GM12878 (cell line): ENCODE measurements around the gene SNED1. TPM values are rescaled to one million over a fixed set of nuclear protein-coding genes. Genes with fewer than 3 reads are reported as not detected.

ENCODE experiments used
- ATAC-seq: fragments of 200-7000 bp; cut with Tn5 transposase; 3 replicates; pipeline ENCODE4 v1.9.1; 2020; ENCODE audit warnings: mild to moderate bottlenecking, moderate library complexity
- BruUV-seq: library from RNA; stranded (reverse); fragments of 400-500 nt; replicated peaks from 2 replicates; lab custom pipeline; 2021; lab: Mats Ljungman, UMichigan
- CTCF ChIA-PET: fragments of 300-600 bp; sonication (Branson Sonifier 250); formaldehyde crosslinking; extraction: SDS; loops from one replicate; lab custom pipeline; 2021; ENCODE audit warnings: inconsistent platforms; lab: Yijun Ruan, JAX
- POLR2A ChIA-PET: fragments of 350-600 bp; formaldehyde crosslinking; extraction: SDS; loops from one replicate; lab custom pipeline; 2021; ENCODE audit warnings: inconsistent platforms; lab: Charles Lee
- RAD21 ChIA-PET: fragments of 300-600 bp; sonication (Branson Sonifier 250); formaldehyde crosslinking; loops from one replicate; lab custom pipeline; 2023; ENCODE audit warnings: antibody characterized with exemption; ENCODE audit not compliant: unreplicated experiment; lab: Charles Lee
- SMC1A ChIA-PET: fragments of 300-600 bp; sonication (Branson Sonifier 250); formaldehyde crosslinking; loops from one replicate; lab custom pipeline; 2023; ENCODE audit not compliant: unreplicated experiment, uncharacterized antibody; lab: Charles Lee
- DNase-seq: peaks from one replicate; pipeline ENCODE4 v3.0.0-alpha.2; 2011; ENCODE audit warnings: low read depth, low spot score
- FAIRE-seq: peaks from 3 replicates; lab custom pipeline; 2011; peaks lifted over from hg19 to GRCh38; lab: Jason Lieb, UNC
- H2AFZ ChIP-seq: 2 replicates; pipeline ENCODE4 v1.6.0; 2011; ENCODE audit warnings: low read depth, low read length, control low read depth; ENCODE audit not compliant: control insufficient read depth
- H3K27ac ChIP-seq: 2 replicates; pipeline ENCODE4 v1.5.1; 2011; ENCODE audit warnings: control low read depth; ENCODE audit not compliant: control insufficient read depth, insufficient read depth
- H3K27me3 ChIP-seq, 2 experiments: replicated peaks in 1 of 2; 2 replicates each; pipeline versions ENCODE4 v1.6.0 to v1.6.1; 2011; ENCODE audit warnings: low read length in 1 of 2; ENCODE audit not compliant: control insufficient read depth in 2 of 2, insufficient read depth in 2 of 2
- H3K36me3 ChIP-seq, 2 experiments: 2 replicates each; pipeline ENCODE4 v1.5.1; 2011; ENCODE audit warnings: low read length in 1 of 2; ENCODE audit not compliant: control insufficient read depth in 2 of 2, insufficient read depth in 2 of 2
- H3K4me1 ChIP-seq: 2 replicates; pipeline ENCODE4 v1.6.1; 2011; ENCODE audit warnings: mild to moderate bottlenecking, low read length, moderate library complexity, mixed read lengths; ENCODE audit not compliant: control insufficient read depth, insufficient read depth
- H3K4me2 ChIP-seq: 2 replicates; pipeline ENCODE4 v1.6.0; 2011; ENCODE audit warnings: control low read depth; ENCODE audit not compliant: control insufficient read depth, insufficient read depth
- H3K4me3 ChIP-seq: fragments of 200-600 bp; sonication (generic); 2 replicates; pipeline ENCODE4 v1.5.1; 2016
- H3K79me2 ChIP-seq: 2 replicates; pipeline ENCODE4 v1.6.0; 2011; ENCODE audit warnings: low read length; ENCODE audit not compliant: control insufficient read depth, insufficient read depth
- H3K9ac ChIP-seq: 2 replicates; pipeline ENCODE4 v1.8.0; 2011; ENCODE audit warnings: low read length, control low read depth, mixed read lengths; ENCODE audit not compliant: control insufficient read depth, insufficient read depth
- H3K9me3 ChIP-seq: replicated peaks from 3 replicates; pipeline ENCODE4 v1.5.1; 2011; ENCODE audit warnings: mild to moderate bottlenecking, low read length; ENCODE audit not compliant: control insufficient read depth, insufficient read depth
- H4K20me1 ChIP-seq: 2 replicates; pipeline ENCODE4 v1.6.0; 2011; ENCODE audit not compliant: control insufficient read depth, insufficient read depth
- BACH1 ChIP-seq: fragments of 450-650 bp; IDR thresholded peaks from 2 replicates; pipeline ENCODE4 v1.6.1; 2017; ENCODE audit warnings: mild to moderate bottlenecking, borderline replicate concordance
- BHLHE40 ChIP-seq, 2 experiments: fragments of 450-650 bp in 1 of 2; IDR thresholded peaks; 2 replicates each; pipeline ENCODE4 v1.6.1; 2011 to 2017; ENCODE audit warnings: low read depth in 2 of 2, borderline replicate concordance in 1 of 2, improper control_type of control experiment in 1 of 2, low read length in 1 of 2, mild to moderate bottlenecking in 1 of 2
- BRCA1 ChIP-seq: IDR thresholded peaks from 2 replicates; pipeline ENCODE4 v1.6.1; 2011; ENCODE audit warnings: low read depth, low read length, improper control_type of control experiment
- CBX3 ChIP-seq: fragments of 200-600 bp; sonication (generic); IDR thresholded peaks from 2 replicates; pipeline ENCODE4 v1.6.1; 2016; ENCODE audit warnings: low read depth, borderline replicate concordance
- CHD2 ChIP-seq: IDR thresholded peaks from 2 replicates; pipeline ENCODE4 v1.6.1; 2011; ENCODE audit warnings: low read depth, low read length, improper control_type of control experiment, borderline replicate concordance
- DPF2 ChIP-seq: fragments of 450-650 bp; IDR thresholded peaks from 2 replicates; pipeline ENCODE4 v1.6.1; 2017; ENCODE audit warnings: mild to moderate bottlenecking
- EGR1 ChIP-seq, 2 experiments: IDR thresholded peaks; 1 replicate in 1 of 2; 2 replicates in 1 of 2; pipeline ENCODE4 v1.6.1; 2011 to 2012; ENCODE audit warnings: low read depth in 2 of 2, low read length in 2 of 2, borderline replicate concordance in 1 of 2, mild to moderate bottlenecking in 1 of 2, moderate library complexity in 1 of 2
- HDAC2 ChIP-seq: fragments of 200-600 bp; sonication (generic); IDR thresholded peaks from 2 replicates; pipeline ENCODE4 v1.6.1; 2017
- JUND ChIP-seq: IDR thresholded peaks from 2 replicates; pipeline ENCODE4 v1.6.1; 2012; ENCODE audit warnings: low read depth, mild to moderate bottlenecking, low read length, improper control_type of control experiment, moderate library complexity
- NR2C2 ChIP-seq: IDR thresholded peaks from 2 replicates; pipeline ENCODE4 v1.6.1; 2011; ENCODE audit warnings: borderline replicate concordance, low read depth; ENCODE audit not compliant: control insufficient read depth, insufficient read length
- RAD51 ChIP-seq: fragments of 450-650 bp; IDR thresholded peaks from 2 replicates; pipeline ENCODE4 v1.6.1; 2016; ENCODE audit warnings: moderate library complexity, mild to moderate bottlenecking, inconsistent platforms
- ZBED1 ChIP-seq: IDR thresholded peaks from 2 replicates; pipeline ENCODE4 v1.6.1; 2016; ENCODE audit warnings: borderline replicate concordance
- WGBS: methylation state at CpG from one replicate; pipeline ENCODE4 v1.1.6; 2016; ENCODE audit warnings: low lambda C conversion rate; ENCODE audit not compliant: insufficient replicate concordance, insufficient coverage; ENCODE audit errors: missing lambda C conversion rate; 5-methylcytosine and 5-hydroxymethylcytosine counted together
- in situ Hi-C: fragments of 300-500 bp; cut with MboI; formaldehyde crosslinking; loops from 9 replicates; pipeline ENCODE4 v1.14.3; 2018; ENCODE audit warnings: mixed read lengths
- intact Hi-C: fragments of 100-400 bp; cut with micrococcal nuclease; formaldehyde crosslinking; loops from one replicate; pipeline ENCODE4 v1.14.2; 2022; ENCODE audit not compliant: unreplicated experiment
- polyA plus RNA-seq, 11 experiments: library from polyadenylated mRNA; depleted of rRNA in 4 of 11; unstranded in 6 of 11; stranded (reverse) in 5 of 11; fragments of >200 nt; fragmentation: Nextera tagmentation in 4 of 11; fragmentation: Illumina TruSeq in 1 of 11; extraction: Ambion mirVana in 4 of 11; extraction: Trizol in 1 of 11; gene quantifications; 1 replicate in 1 of 11; 2 replicates in 10 of 11; pipeline versions ENCODE4 v1.2.1 to v1.2.3, GENCODE V29; 2011 to 2016; ENCODE audit warnings: inconsistent platforms in 2 of 11, missing spikeins in 2 of 11, low read depth in 1 of 11
- total RNA-seq, 4 experiments: library from RNA; depleted of rRNA in 3 of 4; stranded (reverse); fragments of >200 nt in 3 of 4; fragmentation: Illumina TruSeq in 1 of 4; extraction: Trizol in 1 of 4; gene quantifications; 2 replicates each; pipeline versions ENCODE4 v1.2.1 to v1.2.3, GENCODE V29; 2013 to 2021
- TF ChIP-seq, protein P1 (sequence below): IDR thresholded peaks from 2 replicates; pipeline ENCODE4 v1.6.1; 2012; ENCODE audit warnings: low read depth, low read length, improper control_type of control experiment
- TF ChIP-seq, protein P2 (sequence below): IDR thresholded peaks from 2 replicates; pipeline ENCODE4 v1.6.1; 2011; ENCODE audit warnings: low read depth, low read length, improper control_type of control experiment, borderline replicate concordance

The SNED1 gene
- total and polyA plus RNA-seq, 10 of the 15 experiments (the other 5 are each of a cell fraction or from before 2014, with no cell fraction given) = 0.05 to 8.4 (median 3.0) TPM

DNA sequence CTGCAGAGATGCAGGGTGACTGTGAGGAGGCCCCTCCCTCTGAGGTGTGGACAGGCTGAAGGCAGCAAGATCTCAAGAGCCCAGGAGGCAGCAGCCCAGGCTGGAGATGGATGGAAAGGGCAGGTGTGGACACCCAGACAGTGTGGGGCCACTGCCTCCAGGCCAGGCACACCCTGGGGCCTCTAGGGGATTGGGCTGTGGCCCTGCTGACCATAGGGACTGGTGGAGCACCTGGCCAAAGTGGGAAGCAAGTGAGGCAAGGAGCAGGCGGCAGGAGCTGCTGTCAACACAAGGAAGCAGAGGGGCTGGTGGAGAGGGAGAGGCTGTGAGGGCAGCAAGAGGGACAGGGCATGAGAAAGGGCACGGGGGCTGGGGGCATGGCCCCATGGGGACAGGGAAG lies 10.8 kb downstream of the SNED1 start:
- TF ChIP-seq DPF2 (no peak), EGR1 (IDR thresholded peaks at IDR 0.05; ENCODE audit: borderline replicate concordance in 1 of 2, low read depth in 2 of 2, low read length in 2 of 2) (no peak), CHD2 (no peak), BACH1 (no peak), CBX3 (no peak), HDAC2 (no peak), JUND (no peak), BRCA1 (no peak), RAD51 (no peak), ZBED1 (no peak), NR2C2 (no peak), BHLHE40 (IDR thresholded peaks at IDR 0.05; ENCODE audit: borderline replicate concordance in 1 of 2, low read depth in 2 of 2, low read length in 1 of 2) (no peak)
- TF ChIP-seq, protein P1, sequence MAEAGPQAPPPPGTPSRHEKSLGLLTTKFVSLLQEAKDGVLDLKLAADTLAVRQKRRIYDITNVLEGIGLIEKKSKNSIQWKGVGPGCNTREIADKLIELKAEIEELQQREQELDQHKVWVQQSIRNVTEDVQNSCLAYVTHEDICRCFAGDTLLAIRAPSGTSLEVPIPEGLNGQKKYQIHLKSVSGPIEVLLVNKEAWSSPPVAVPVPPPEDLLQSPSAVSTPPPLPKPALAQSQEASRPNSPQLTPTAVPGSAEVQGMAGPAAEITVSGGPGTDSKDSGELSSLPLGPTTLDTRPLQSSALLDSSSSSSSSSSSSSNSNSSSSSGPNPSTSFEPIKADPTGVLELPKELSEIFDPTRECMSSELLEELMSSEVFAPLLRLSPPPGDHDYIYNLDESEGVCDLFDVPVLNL = no peak
- TF ChIP-seq, protein P2, sequence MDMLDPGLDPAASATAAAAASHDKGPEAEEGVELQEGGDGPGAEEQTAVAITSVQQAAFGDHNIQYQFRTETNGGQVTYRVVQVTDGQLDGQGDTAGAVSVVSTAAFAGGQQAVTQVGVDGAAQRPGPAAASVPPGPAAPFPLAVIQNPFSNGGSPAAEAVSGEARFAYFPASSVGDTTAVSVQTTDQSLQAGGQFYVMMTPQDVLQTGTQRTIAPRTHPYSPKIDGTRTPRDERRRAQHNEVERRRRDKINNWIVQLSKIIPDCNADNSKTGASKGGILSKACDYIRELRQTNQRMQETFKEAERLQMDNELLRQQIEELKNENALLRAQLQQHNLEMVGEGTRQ = no peak
- H3K27ac ChIP-seq = no peak overlapping the region
- no peak overlapping the region for H3K9ac ChIP-seq
- intact Hi-C loops = no loop called here
- no peaks in the 10 kb centered on the region for H3K36me3 ChIP-seq
- H3K9me3 ChIP-seq = no peaks in the 10 kb centered on the region
- ChIA-PET RAD21 (no interaction called here), SMC1A (no interaction called here), POLR2A (no interaction called here), CTCF (no interaction called here)
- no peaks in the 10 kb centered on the region for H3K4me1 ChIP-seq
- BruUV-seq = no TSS peak
- no peak overlapping the region for H3K4me3 ChIP-seq
- ATAC-seq = no peak
- no peaks in the 10 kb centered on the region for H3K79me2 ChIP-seq
- FAIRE-seq = no peak
- no peak overlapping the region for H3K4me2 ChIP-seq
- DNase-seq = no peak
- peaks cover 0 to 2% of the 10 kb centered on the region in 2 experiments; a peak in 3 of 4 replicates for H3K27me3 ChIP-seq
- 9% methylated on average over 1 of the region's 2 CpGs for WGBS
- H2AFZ ChIP-seq = no peak overlapping the region
- no peaks in the 10 kb centered on the region for H4K20me1 ChIP-seq
- in situ Hi-C loops = no loop called here
